Esophagus muscularis mucosa (tissue), 4 donors: Measurements from ENCODE around the gene MRPL28. TPM values are rescaled to one million over a fixed set of nuclear protein-coding genes. Genes with fewer than 3 reads are reported as not detected.
"Not testable (repeated sequence)": the region's sequence is repeated elsewhere in the genome, so short reads cannot be mapped to it uniquely, and the experiment has no call there.

Experiments
- DNase-seq: peaks from one replicate; pipeline ENCODE4 v3.0.0-alpha.2; 2017; ENCODE audit errors: extremely low spot score
- H3K27ac ChIP-seq, 4 donors: fragments of 200-600 bp; sonication (generic); replicated peaks in 1 of 4; 1 replicate in 3 of 4; 2 replicates in 1 of 4; pipeline ENCODE4 v1.5.1; 2016 to 2019; ENCODE audit warnings: mild to moderate bottlenecking in 1 of 4
- H3K27me3 ChIP-seq, 4 donors: fragments of 200-600 bp; sonication (generic); one replicate each; pipeline versions ENCODE4 v1.5.1 to v1.6.0; 2016 to 2019
- H3K36me3 ChIP-seq, 4 donors: fragments of 200-600 bp; sonication (generic); one replicate each; pipeline ENCODE4 v1.5.1; 2016 to 2019
- H3K4me1 ChIP-seq, 4 donors: fragments of 200-600 bp; sonication (generic); one replicate each; pipeline ENCODE4 v1.5.1; 2016 to 2019
- H3K4me3 ChIP-seq, 4 donors: fragments of 200-600 bp; sonication (generic); 1 replicate in 2 of 4; 2 replicates in 2 of 4; pipeline ENCODE4 v1.5.1; 2016 to 2019; ENCODE audit warnings: mild to moderate bottlenecking in 4 of 4, moderate library complexity in 1 of 4
- H3K9me3 ChIP-seq, 4 donors: fragments of 200-600 bp; sonication (generic); 1 replicate in 3 of 4; 2 replicates in 1 of 4; pipeline ENCODE4 v1.5.1; 2016 to 2019
- EP300 ChIP-seq: sonication (generic); formaldehyde crosslinking; IDR thresholded peaks from one replicate; pipeline ENCODE4 v1.6.1; 2017; ENCODE audit warnings: antibody characterized with exemption
- POLR2A ChIP-seq: fragments of 450-650 bp; IDR thresholded peaks from one replicate; pipeline ENCODE4 v1.6.1; 2017; ENCODE audit warnings: antibody characterized with exemption, moderate library complexity, mild to moderate bottlenecking, low read depth
- POLR2AphosphoS5 ChIP-seq, 2 donors: sonication (generic); formaldehyde crosslinking; IDR thresholded peaks; one replicate each; pipeline ENCODE4 v1.6.1; 2017; ENCODE audit warnings: antibody characterized with exemption in 2 of 2
- WGBS: methylation state at CpG from one replicate; pipeline ENCODE4 v1.1.5; 2018; 5-methylcytosine and 5-hydroxymethylcytosine counted together
- intact Hi-C: fragments of 100-400 bp; cut with DNase I; formaldehyde crosslinking; loops from one replicate; pipeline ENCODE4 v1.15.1; 2023
- total RNA-seq, 4 donors: library from RNA; depleted of rRNA; stranded (reverse); fragments of >200 nt; gene quantifications; one replicate each; pipeline versions ENCODE4 v1.1.0 to v1.2.1, GENCODE V29; 2016
- TF ChIP-seq, protein P1 (sequence below), 3 experiments: fragments of 200-600 bp in 2 of 3; fragments of 450-650 bp in 1 of 3; sonication (generic) in 2 of 3; IDR thresholded peaks; one replicate each; pipeline ENCODE4 v1.5.1; 2017 to 2019; ENCODE audit warnings: antibody characterized with exemption in 3 of 3, mild to moderate bottlenecking in 2 of 3, moderate library complexity in 1 of 3

MRPL28 gene
- total RNA-seq: 10 to 100 TPM; 53.6 to 93.8 (median 69.5) TPM

DNA sequence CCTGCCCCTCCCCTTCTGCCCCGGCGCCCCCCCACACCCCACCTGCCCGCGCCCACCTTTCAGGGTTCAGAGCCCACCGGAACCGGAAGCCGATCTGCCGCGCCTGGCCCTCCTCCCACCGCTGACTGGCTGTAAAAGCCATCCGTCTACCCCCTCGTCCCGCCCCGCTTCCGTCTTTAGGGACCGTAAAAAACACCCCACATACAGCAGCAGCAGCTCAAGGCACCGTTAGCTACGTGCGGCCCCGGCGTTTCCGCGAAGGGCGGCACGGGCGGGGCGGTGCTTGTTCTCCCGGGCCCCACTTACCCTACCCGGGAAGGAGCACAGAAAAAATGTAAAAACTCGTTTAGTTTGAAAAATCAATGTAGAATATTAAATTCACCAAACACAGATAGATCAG, at the start of gene MRPL28:
Gene MRPL28, minus strand, starts transcription at position 96 of the 400 bp plus-strand sequence. CDS start 320 bp downstream, outside the sequence.
- 0% methylated on average over 18 of the region's 30 CpGs for WGBS
- Histone ChIP-seq H3K27me3 (no peaks in the 10 kb centered on the region), H3K4me1 (peaks cover 14 to 26% (median 23%) of the 10 kb centered on the region in 4 donors), H3K4me3 (peak within 1 kb of the TSS; percentile 56 to 62 (median 60)), H3K9me3 (no peaks in the 10 kb centered on the region), H3K27ac (peak within 1 kb of the TSS; percentile 68 to 84 (median 73)), H3K36me3 (peaks cover 44 to 76% (median 72%) of the 10 kb centered on the region in 4 donors)
- intact Hi-C loops: loop anchor here (1.0 kb wide), 1 partner anchor 17 kb away; no protein-coding TSS in a partner anchor
- DNase-seq: peak; percentile 98
- peak; percentile 60 to 82 for TF ChIP-seq POLR2AphosphoS5 (IDR thresholded peaks at IDR 0.05)
- TF ChIP-seq, protein P1, sequence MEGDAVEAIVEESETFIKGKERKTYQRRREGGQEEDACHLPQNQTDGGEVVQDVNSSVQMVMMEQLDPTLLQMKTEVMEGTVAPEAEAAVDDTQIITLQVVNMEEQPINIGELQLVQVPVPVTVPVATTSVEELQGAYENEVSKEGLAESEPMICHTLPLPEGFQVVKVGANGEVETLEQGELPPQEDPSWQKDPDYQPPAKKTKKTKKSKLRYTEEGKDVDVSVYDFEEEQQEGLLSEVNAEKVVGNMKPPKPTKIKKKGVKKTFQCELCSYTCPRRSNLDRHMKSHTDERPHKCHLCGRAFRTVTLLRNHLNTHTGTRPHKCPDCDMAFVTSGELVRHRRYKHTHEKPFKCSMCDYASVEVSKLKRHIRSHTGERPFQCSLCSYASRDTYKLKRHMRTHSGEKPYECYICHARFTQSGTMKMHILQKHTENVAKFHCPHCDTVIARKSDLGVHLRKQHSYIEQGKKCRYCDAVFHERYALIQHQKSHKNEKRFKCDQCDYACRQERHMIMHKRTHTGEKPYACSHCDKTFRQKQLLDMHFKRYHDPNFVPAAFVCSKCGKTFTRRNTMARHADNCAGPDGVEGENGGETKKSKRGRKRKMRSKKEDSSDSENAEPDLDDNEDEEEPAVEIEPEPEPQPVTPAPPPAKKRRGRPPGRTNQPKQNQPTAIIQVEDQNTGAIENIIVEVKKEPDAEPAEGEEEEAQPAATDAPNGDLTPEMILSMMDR (IDR thresholded peaks at IDR 0.05): no peak

DNA sequence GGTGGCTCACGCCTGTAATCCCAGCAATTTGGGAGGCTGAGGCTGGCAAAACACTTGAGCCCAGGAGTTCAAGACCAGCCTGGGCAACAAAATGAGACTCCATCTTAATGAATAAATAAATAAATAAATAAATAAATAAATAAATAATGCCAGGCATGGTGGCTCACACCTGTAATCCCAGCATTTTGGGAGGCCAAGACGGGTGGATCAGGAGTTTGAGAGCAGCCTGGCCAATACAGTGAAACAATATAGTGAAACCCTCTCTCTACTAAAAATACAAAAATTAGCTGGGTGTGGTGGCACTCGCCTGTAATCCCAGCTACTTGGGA, 44.8 kb upstream of the MRPL28 start:
- DNase-seq, H3K9me3 ChIP-seq, H3K4me1 ChIP-seq, H3K27ac ChIP-seq, intact Hi-C loops, H3K27me3 ChIP-seq, H3K4me3 ChIP-seq: not testable (repeated sequence)
- WGBS: 100% methylated on average over 3 of the region's 3 CpGs
- peaks cover 0 to 25% (median 21%) of the 10 kb centered on the region in 4 donors for H3K36me3 ChIP-seq

DNA sequence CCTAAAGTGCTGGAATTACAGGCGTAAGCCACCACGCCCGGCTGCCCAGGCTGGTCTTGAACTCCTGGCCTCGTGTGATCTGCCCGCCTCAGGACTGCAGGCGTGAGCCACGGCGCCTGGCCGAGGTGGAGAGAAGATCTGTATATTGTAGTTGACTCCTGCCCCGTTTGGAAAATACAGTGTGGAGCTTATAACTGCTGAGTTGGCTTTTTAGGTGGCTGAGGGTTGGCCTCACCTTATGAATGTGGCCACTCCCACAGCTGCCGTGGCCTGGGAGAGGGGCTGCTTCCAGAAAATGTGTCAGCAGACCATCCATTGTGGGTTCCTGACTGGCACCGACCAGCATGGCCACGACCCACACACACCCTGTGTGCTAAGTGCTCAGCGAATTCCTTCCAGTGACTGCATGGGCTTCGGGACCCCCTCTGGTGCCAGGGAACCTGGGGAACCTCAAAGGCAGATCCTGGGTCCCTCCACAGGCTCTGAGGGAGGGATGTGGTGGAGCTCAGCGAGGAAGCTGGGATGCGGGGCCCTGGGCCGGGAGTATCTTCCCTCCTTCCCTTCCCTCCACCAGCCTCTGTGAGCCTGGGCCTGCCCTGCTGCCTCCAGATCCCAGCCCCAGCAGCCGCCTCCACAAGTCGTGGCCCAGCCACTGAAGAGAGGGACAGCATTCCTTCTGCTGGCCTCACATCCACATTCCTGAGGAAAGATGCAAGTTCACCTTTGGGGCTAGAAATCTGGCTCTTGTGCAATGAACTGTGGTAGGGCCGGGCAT, 44.2 kb upstream of the MRPL28 start:
- DNase-seq: no peak
- Histone ChIP-seq H3K27ac (no peak overlapping the region), H3K27me3 (no peaks in the 10 kb centered on the region), H3K36me3 (peaks cover 0 to 31% (median 25%) of the 10 kb centered on the region in 4 donors), H3K4me1 (no peaks in the 10 kb centered on the region), H3K4me3 (no peak overlapping the region), H3K9me3 (no peaks in the 10 kb centered on the region)
- intact Hi-C loops: no loop called here
- 76% methylated on average over 19 of the region's 21 CpGs for whole genome bisulfite sequencing
- TF ChIP-seq POLR2AphosphoS5 (IDR thresholded peaks at IDR 0.05) (no peak), EP300 (no peak), POLR2A (no peak)
- TF ChIP-seq, protein P1 (IDR thresholded peaks at IDR 0.05): no peak

DNA sequence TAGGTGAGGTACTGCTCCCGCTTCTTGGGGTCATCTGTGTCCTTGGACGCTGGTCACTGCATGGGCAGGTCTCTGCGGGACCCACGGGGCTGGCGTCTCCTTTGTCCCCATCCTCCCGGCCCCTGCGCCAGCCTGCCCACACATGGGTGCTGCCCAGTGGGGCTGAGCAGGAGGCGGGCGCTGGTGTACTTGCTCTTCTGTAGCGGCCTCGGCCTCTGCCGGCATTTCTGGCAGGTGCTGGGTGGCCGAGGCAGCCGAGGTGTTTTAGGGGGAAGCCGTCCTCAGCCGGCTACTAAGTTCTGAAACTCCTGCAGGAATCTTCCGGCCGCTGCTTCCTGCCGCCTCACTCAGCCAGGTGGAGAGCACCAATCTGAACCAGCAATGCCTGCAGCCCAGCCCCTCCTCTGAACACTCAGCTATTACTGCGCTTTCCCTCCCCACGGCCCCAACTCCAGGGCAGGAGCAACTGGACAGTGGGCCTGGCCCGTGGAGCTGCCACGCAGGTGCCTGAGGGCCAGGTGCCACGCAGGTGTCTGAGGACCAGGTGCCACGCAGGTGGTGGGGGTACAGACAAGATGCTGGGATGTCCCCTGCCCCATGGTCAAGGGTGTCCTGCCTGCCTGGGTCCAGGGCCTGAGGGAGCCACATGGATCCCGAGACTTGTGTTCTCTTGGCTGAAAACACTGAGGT, 41.4 kb upstream of the MRPL28 start:
- Histone ChIP-seq H3K27me3 (no peaks in the 10 kb centered on the region), H3K27ac (no peak overlapping the region), H3K4me3 (no peak overlapping the region), H3K9me3 (no peaks in the 10 kb centered on the region), H3K4me1 (no peaks in the 10 kb centered on the region), H3K36me3 (peaks cover 0 to 43% (median 30%) of the 10 kb centered on the region in 4 donors)
- no peak for DNase-seq
- TF ChIP-seq POLR2A (no peak), POLR2AphosphoS5 (IDR thresholded peaks at IDR 0.05) (no peak), EP300 (no peak)
- TF ChIP-seq, protein P1 (IDR thresholded peaks at IDR 0.05): no peak
- 95% methylated on average over 17 of the region's 26 CpGs for WGBS
- intact Hi-C loops: no loop called here

DNA sequence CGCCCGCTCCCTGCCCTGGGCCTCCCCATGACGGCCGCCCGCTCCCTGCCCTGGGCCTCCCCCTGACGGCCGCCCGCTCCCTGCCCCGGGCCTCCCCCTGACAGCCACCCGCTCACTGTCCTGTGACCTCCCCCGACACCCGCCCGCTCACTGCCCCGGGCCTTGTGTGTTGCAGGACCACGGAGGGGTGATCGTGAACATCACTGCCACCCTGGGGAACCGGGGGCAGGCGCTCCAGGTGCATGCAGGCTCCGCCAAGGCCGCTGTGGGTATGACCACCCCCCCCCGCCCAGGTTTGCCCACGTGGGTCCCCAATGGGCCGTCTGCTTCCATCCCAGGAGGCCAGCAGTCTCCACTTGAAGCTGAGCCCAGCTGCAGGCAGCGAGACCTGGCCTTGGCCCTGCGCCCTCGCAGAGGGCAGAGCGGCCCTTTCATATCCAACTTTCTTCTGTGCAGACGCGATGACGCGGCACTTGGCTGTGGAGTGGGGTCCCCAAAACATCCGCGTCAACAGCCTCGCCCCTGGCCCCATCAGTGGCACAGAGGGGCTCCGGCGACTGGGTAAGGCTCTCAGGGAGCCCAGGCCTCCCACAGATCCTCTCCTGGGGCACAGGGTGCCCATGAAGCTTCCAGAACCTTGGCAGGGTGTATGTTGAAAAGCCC, 40.3 kb upstream of the MRPL28 start:
- no peaks in the 10 kb centered on the region for H3K4me1 ChIP-seq
- no peak overlapping the region for H3K4me3 ChIP-seq
- H3K27ac ChIP-seq: no peak overlapping the region
- no peak for DNase-seq
- peaks cover 0 to 43% (median 30%) of the 10 kb centered on the region in 4 donors for H3K36me3 ChIP-seq
- WGBS: 91% methylated on average over 28 of the region's 36 CpGs
- intact Hi-C loops: no loop called here
- TF ChIP-seq POLR2AphosphoS5 (IDR thresholded peaks at IDR 0.05) (no peak), EP300 (no peak), POLR2A (no peak)
- TF ChIP-seq, protein P1 (IDR thresholded peaks at IDR 0.05): no peak
- H3K27me3 ChIP-seq: no peaks in the 10 kb centered on the region
- H3K9me3 ChIP-seq: no peaks in the 10 kb centered on the region
